SK-N-SH (cell line): ENCODE data around the gene SFMBT2. TPM values are rescaled to one million over a fixed set of nuclear protein-coding genes. Genes with fewer than 3 reads are reported as not detected.

Experiments
- CTCF ChIA-PET: fragments of 300-600, 350-600 bp; formaldehyde crosslinking; extraction: SDS; loops from one replicate; lab custom pipeline; 2021; lab: Yijun Ruan, JAX
- POLR2A ChIA-PET: fragments of 350-600 bp; sonication (Branson Sonifier 250); formaldehyde crosslinking; extraction: SDS; loops from one replicate; lab custom pipeline; 2020; ENCODE audit warnings: antibody characterized with exemption, inconsistent platforms; lab: Yijun Ruan, JAX
- DNase-seq: peaks from one replicate; pipeline ENCODE4 v3.0.0; 2012
- H2AFZ ChIP-seq: fragments of 200-600 bp; sonication (generic); 2 replicates; pipeline ENCODE4 v1.8.1; 2016; ENCODE audit warnings: antibody characterized with exemption, mild to moderate bottlenecking, low read depth
- H3F3A ChIP-seq: fragments of 200-600 bp; sonication (generic); replicated peaks from 2 replicates; pipeline ENCODE3; 2016; ENCODE audit warnings: antibody characterized with exemption, mild to moderate bottlenecking; ENCODE audit not compliant: insufficient read depth
- H3K27ac ChIP-seq, 2 experiments: fragments of 200-500 bp in 1 of 2; fragments of 200-600 bp in 1 of 2; sonication (Bioruptor generic) in 1 of 2; sonication (generic), shearing (Covaris generic) in 1 of 2; 2 replicates each; pipeline versions ENCODE4 v1.5.1 to v1.6.1; 2014 to 2016; ENCODE audit warnings: low read depth in 2 of 2, inconsistent platforms in 1 of 2, low read length in 1 of 2, mild to moderate bottlenecking in 1 of 2, mixed read lengths in 1 of 2
- H3K27me3 ChIP-seq: fragments of 200-600 bp; sonication (generic), shearing (Covaris generic); 2 replicates; pipeline ENCODE4 v1.6.1; 2016; ENCODE audit warnings: mixed run types; ENCODE audit not compliant: insufficient read depth
- H3K36me3 ChIP-seq, 2 experiments: fragments of 200-500 bp in 1 of 2; fragments of 200-600 bp in 1 of 2; sonication (Bioruptor generic) in 1 of 2; sonication (generic) in 1 of 2; replicated peaks in 1 of 2; 2 replicates each; pipeline versions ENCODE3 to v1.5.1; 2014 to 2016; ENCODE audit warnings: low read length in 1 of 2, mild to moderate bottlenecking in 1 of 2; ENCODE audit not compliant: insufficient read depth in 2 of 2, control insufficient read depth in 1 of 2
- H3K4me1 ChIP-seq, 2 experiments: fragments of 200-500 bp in 1 of 2; fragments of 200-600 bp in 1 of 2; sonication (Bioruptor generic) in 1 of 2; sonication (generic), shearing (Covaris generic) in 1 of 2; 2 replicates each; pipeline versions ENCODE4 v1.5.1 to v1.6.1; 2014 to 2016; ENCODE audit warnings: low read depth in 1 of 2, low read length in 1 of 2, mixed run types in 1 of 2; ENCODE audit not compliant: insufficient read depth in 2 of 2, control insufficient read depth in 1 of 2
- H3K4me2 ChIP-seq: fragments of 200-600 bp; sonication (generic), shearing (Covaris generic); 2 replicates; pipeline ENCODE4 v1.6.1; 2017; ENCODE audit warnings: mixed run types
- H3K4me3 ChIP-seq, 2 experiments: fragments of 200-500 bp in 1 of 2; fragments of 200-600 bp in 1 of 2; sonication (Bioruptor generic) in 1 of 2; sonication (generic), shearing (Covaris generic) in 1 of 2; 2 replicates each; pipeline versions ENCODE4 v1.5.1 to v1.8.1; 2014 to 2016; ENCODE audit warnings: low read depth in 2 of 2, inconsistent platforms in 1 of 2, low read length in 1 of 2, mild to moderate bottlenecking in 1 of 2, mixed read lengths in 1 of 2, moderate library complexity in 1 of 2
- H3K79me2 ChIP-seq: fragments of 200-600 bp; sonication (generic); 2 replicates; pipeline ENCODE4 v1.8.1; 2017; ENCODE audit warnings: mild to moderate bottlenecking; ENCODE audit not compliant: insufficient read depth
- H3K9ac ChIP-seq: fragments of 200-600 bp; sonication (generic); 2 replicates; pipeline ENCODE4 v1.6.1; 2017; ENCODE audit warnings: mixed run types
- H3K9me2 ChIP-seq: fragments of 200-600 bp; sonication (generic); 2 replicates; pipeline ENCODE4 v1.6.1; 2017; ENCODE audit warnings: mixed run types
- H3K9me3 ChIP-seq: fragments of 200-600 bp; sonication (generic); 2 replicates; pipeline ENCODE4 v1.6.1; 2017; ENCODE audit warnings: mixed run types, mild to moderate bottlenecking, moderate library complexity
- H4K20me1 ChIP-seq: fragments of 200-600 bp; sonication (generic); 2 replicates; pipeline ENCODE4 v1.6.1; 2017; ENCODE audit warnings: mild to moderate bottlenecking, mixed run types; ENCODE audit not compliant: insufficient read depth
- CHD2 ChIP-seq: fragments of 150-350 bp; IDR thresholded peaks from 2 replicates; pipeline ENCODE4 v1.6.1; 2018; ENCODE audit warnings: low read length; ENCODE audit not compliant: partially characterized antibody
- EZH2phosphoT487 ChIP-seq: fragments of 200-600 bp; sonication (generic); IDR thresholded peaks from 2 replicates; pipeline ENCODE4 v1.6.1; 2017; ENCODE audit warnings: low read depth, mixed run types, mild to moderate bottlenecking, antibody characterized with exemption, moderate library complexity, borderline replicate concordance
- FOXJ3 ChIP-seq: sonication (generic); formaldehyde crosslinking; IDR thresholded peaks from 2 replicates; pipeline ENCODE4 v1.5.1; 2020; ENCODE audit warnings: mild to moderate bottlenecking, missing genetic modification reagents
- JUND ChIP-seq: IDR thresholded peaks from 2 replicates; pipeline ENCODE4 v1.4.0; 2012
- MXI1 ChIP-seq: IDR thresholded peaks from 2 replicates; pipeline ENCODE4 v1.6.1; 2012; ENCODE audit warnings: mild to moderate bottlenecking, low read depth, low read length, improper control_type of control experiment
- RCOR1 ChIP-seq: fragments of 150-350 bp; IDR thresholded peaks from 2 replicates; pipeline ENCODE4 v1.6.1; 2017; ENCODE audit warnings: antibody characterized with exemption, low read length
- RFX5 ChIP-seq: IDR thresholded peaks from 2 replicates; pipeline ENCODE4 v1.6.1; 2012; ENCODE audit warnings: mild to moderate bottlenecking, improper control_type of control experiment, low read length
- RXRA ChIP-seq: IDR thresholded peaks from 2 replicates; pipeline ENCODE4 v1.4.0; 2012; ENCODE audit warnings: low read depth, mild to moderate bottlenecking, borderline replicate concordance
- SMC3 ChIP-seq: IDR thresholded peaks from 2 replicates; pipeline ENCODE4 v1.6.1; 2012; ENCODE audit warnings: low read depth, low read length, improper control_type of control experiment
- YY1 ChIP-seq: IDR thresholded peaks from 2 replicates; pipeline ENCODE4 v1.4.0; 2012; ENCODE audit warnings: low read depth, mild to moderate bottlenecking
- WGBS: methylation state at CpG from one replicate; pipeline ENCODE4 v1.1.6; 2017; ENCODE audit warnings: low lambda C conversion rate; 5-methylcytosine and 5-hydroxymethylcytosine counted together
- polyA plus RNA-seq, 3 experiments: library from polyadenylated mRNA; depleted of rRNA; stranded (reverse); fragments of >200 nt; gene quantifications; 2 replicates each; pipeline ENCODE4 v1.2.3, GENCODE V29; 2012
- TF ChIP-seq, protein P1 (sequence below): fragments of 200-600 bp; sonication (generic); IDR thresholded peaks from 2 replicates; pipeline ENCODE4 v1.6.1; 2017; ENCODE audit warnings: antibody characterized with exemption, mild to moderate bottlenecking, moderate library complexity

Gene SFMBT2
- polyA plus RNA-seq, 1 of the 3 experiments (the other 2 are of a cell fraction) = 0.20 TPM

DNA sequence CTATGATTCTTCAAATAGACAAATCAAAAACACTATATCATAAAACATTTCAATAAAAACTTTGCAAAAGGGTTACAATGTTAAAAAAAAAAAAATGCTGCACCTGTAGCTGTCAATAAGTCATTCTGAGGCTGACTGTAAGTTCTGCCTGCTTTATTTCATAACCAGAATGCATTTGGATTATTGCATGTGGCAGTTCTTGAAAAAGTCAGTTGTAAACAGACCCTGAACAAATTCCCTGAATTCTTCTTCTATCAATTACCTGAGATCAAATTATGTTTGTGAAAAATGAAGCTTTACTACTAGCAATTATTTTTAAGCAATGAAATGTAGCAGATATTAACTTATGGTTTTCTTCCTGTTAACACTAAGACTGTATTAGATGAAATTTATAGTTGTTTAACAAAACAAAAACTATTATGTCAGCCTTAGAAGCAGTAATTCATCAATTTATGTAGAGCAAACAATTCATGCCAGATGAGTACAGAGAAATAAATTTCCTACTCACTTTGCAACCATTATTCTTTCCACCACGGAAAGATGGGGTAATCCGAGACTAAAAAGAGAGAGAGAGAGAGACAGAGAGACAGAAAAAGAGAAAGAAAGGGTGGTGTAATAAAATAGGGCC, 107.8 kb downstream of the SFMBT2 start:
- H3K9me3 ChIP-seq = no peaks in the 10 kb centered on the region
- no peaks in the 10 kb centered on the region for H3K27me3 ChIP-seq
- ChIA-PET POLR2A (no interaction called here), CTCF (interaction anchor here (0.6 to 1.9 kb wide), 3 partner anchors 10 to 1766 kb away, joined by 3 to 4 read pairs (median 4); no protein-coding TSS in a partner anchor)
- H3K4me3 ChIP-seq = no peak overlapping the region
- H3K9me2 ChIP-seq = no peaks in the 10 kb centered on the region
- no peak overlapping the region for H2AFZ ChIP-seq
- WGBS = 8% methylated on average over 2 of the region's 2 CpGs
- no peak overlapping the region for H3K9ac ChIP-seq
- TF ChIP-seq CHD2 (no peak), RXRA (no peak), RCOR1 (no peak), YY1 (no peak), EZH2phosphoT487 (no peak), RFX5 (no peak), MXI1 (no peak), FOXJ3 (CRISPR knock-in tag) (no peak)
- TF ChIP-seq, protein P1, sequence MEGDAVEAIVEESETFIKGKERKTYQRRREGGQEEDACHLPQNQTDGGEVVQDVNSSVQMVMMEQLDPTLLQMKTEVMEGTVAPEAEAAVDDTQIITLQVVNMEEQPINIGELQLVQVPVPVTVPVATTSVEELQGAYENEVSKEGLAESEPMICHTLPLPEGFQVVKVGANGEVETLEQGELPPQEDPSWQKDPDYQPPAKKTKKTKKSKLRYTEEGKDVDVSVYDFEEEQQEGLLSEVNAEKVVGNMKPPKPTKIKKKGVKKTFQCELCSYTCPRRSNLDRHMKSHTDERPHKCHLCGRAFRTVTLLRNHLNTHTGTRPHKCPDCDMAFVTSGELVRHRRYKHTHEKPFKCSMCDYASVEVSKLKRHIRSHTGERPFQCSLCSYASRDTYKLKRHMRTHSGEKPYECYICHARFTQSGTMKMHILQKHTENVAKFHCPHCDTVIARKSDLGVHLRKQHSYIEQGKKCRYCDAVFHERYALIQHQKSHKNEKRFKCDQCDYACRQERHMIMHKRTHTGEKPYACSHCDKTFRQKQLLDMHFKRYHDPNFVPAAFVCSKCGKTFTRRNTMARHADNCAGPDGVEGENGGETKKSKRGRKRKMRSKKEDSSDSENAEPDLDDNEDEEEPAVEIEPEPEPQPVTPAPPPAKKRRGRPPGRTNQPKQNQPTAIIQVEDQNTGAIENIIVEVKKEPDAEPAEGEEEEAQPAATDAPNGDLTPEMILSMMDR = no peak
- no peak overlapping the region for H3K4me2 ChIP-seq
- no peaks in the 10 kb centered on the region for H3K79me2 ChIP-seq
- H3K36me3 ChIP-seq = no peaks in the 10 kb centered on the region
- no peak for DNase-seq
- H3K4me1 ChIP-seq = peaks cover 0 to 13% of the 10 kb centered on the region in 2 experiments; a peak in 2 of 4 replicates
- no peak overlapping the region for H3K27ac ChIP-seq
- no peaks in the 10 kb centered on the region for H3F3A ChIP-seq
- H4K20me1 ChIP-seq = no peaks in the 10 kb centered on the region

DNA sequence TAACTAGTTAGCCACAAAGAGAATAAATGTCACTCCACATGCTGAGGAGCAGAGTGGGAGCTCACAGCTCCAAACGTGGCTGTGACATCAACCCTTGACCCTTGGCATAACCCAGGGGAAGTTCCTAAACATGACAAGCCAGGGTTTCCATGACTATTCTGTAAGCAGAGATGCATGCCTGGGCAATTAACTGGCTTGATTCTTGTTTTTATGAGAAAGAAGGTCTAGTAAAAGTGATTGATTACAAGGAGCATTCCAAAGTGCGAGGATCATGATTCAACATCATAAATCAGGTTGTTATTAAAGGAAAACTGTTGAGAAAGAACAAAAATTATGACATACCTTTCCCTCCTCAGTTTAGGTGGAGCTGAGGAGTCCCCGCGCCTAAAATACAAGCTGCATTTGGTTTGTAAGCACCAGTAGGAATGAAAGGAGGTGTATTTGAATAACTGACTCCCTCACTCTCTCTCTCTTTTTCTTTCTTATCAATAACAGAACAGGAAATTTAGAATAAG, 108.4 kb downstream of the SFMBT2 start:
- Histone ChIP-seq H3K27ac (no peak overlapping the region; a peak in 1 of 4 replicates), H3F3A (no peaks in the 10 kb centered on the region), H3K9me2 (no peaks in the 10 kb centered on the region), H4K20me1 (no peaks in the 10 kb centered on the region), H3K9me3 (no peaks in the 10 kb centered on the region), H3K36me3 (no peaks in the 10 kb centered on the region), H2AFZ (no peak overlapping the region), H3K79me2 (no peaks in the 10 kb centered on the region), H3K4me2 (no peak overlapping the region), H3K4me3 (no peak overlapping the region), H3K4me1 (peaks cover 0 to 15% of the 10 kb centered on the region in 2 experiments; a peak in 2 of 4 replicates), H3K9ac (no peak overlapping the region), H3K27me3 (no peaks in the 10 kb centered on the region)
- POLR2A ChIA-PET = no interaction called here
- no peak for TF ChIP-seq EZH2phosphoT487
- no peak for TF ChIP-seq SMC3
- no peak for TF ChIP-seq MXI1
- no peak for TF ChIP-seq JUND
- TF ChIP-seq YY1 = no peak
- CTCF ChIA-PET = interaction anchor here (0.9 to 1.9 kb wide), 4 partner anchors 9 to 106 kb away, joined by 3 to 4 read pairs (median 3); no protein-coding TSS in a partner anchor
- WGBS = 32% methylated on average over 4 of the region's 4 CpGs
- no peak for DNase-seq
